Endothelial cell of umbilical vein (primary cell): ENCODE results near the gene PPIE. TPM values are rescaled to one million over a fixed set of nuclear protein-coding genes. Genes with fewer than 3 reads are reported as not detected.

ENCODE experiments used
- BruUV-seq: library from RNA; stranded (reverse); fragments of 400-500 nt; replicated peaks from 2 replicates; lab custom pipeline; 2021; lab: Mats Ljungman, UMichigan
- CTCF ChIA-PET: fragments of 300-600, 350-600 bp; sonication (Branson Sonifier 250); formaldehyde crosslinking; loops from one replicate; lab custom pipeline; 2021; ENCODE audit warnings: antibody characterized with exemption, inconsistent platforms; lab: Charles Lee
- POLR2A ChIA-PET: fragments of 300-600, 350-600 bp; sonication (Branson Sonifier 250); formaldehyde crosslinking; loops from one replicate; lab custom pipeline; 2021; ENCODE audit warnings: antibody characterized with exemption, inconsistent platforms; lab: Charles Lee
- DNase-seq: peaks from one replicate; pipeline ENCODE4 v3.0.0-alpha.2; 2011; ENCODE audit warnings: low read depth, low spot score
- FAIRE-seq: peaks from 2 replicates; lab custom pipeline; 2011; peaks lifted over from hg19 to GRCh38; lab: Jason Lieb, UNC
- H2AFZ ChIP-seq: 2 replicates; pipeline ENCODE4 v1.6.0; 2012; ENCODE audit warnings: low read depth, low read length, control low read depth, inconsistent platforms
- H3K27ac ChIP-seq: 2 replicates; pipeline ENCODE4 v1.5.1; 2011; ENCODE audit warnings: low read depth, mild to moderate bottlenecking, control low read depth, low read length, moderate library complexity; ENCODE audit not compliant: insufficient read depth
- H3K27me3 ChIP-seq, 2 experiments: 2 replicates each; pipeline versions ENCODE4 v1.6.0 to v1.6.1; 2011; ENCODE audit warnings: low read length in 2 of 2, mixed read lengths in 1 of 2; ENCODE audit not compliant: control insufficient read depth in 2 of 2, insufficient read depth in 2 of 2
- H3K36me3 ChIP-seq, 2 experiments: 2 replicates in 1 of 2; 3 replicates in 1 of 2; pipeline ENCODE4 v1.5.1; 2011; ENCODE audit warnings: low read length in 2 of 2, mild to moderate bottlenecking in 1 of 2, moderate library complexity in 1 of 2; ENCODE audit not compliant: control insufficient read depth in 2 of 2, insufficient read depth in 2 of 2; ENCODE audit errors: extremely low read depth in 1 of 2
- H3K4me1 ChIP-seq: 3 replicates; pipeline ENCODE4 v1.5.1; 2011; ENCODE audit warnings: mild to moderate bottlenecking, low read length; ENCODE audit not compliant: control insufficient read depth, insufficient read depth; ENCODE audit errors: extremely low read depth
- H3K4me2 ChIP-seq: 2 replicates; pipeline ENCODE4 v1.6.1; 2011; ENCODE audit warnings: low read length, control low read depth, mixed read lengths; ENCODE audit not compliant: insufficient read depth
- H3K4me3 ChIP-seq, 3 experiments: fragments of 200-600 bp in 1 of 3; sonication (generic), shearing (Covaris generic) in 1 of 3; replicated peaks in 1 of 3; 2 replicates each; pipeline ENCODE4 v1.5.1; 2011 to 2016; ENCODE audit warnings: control low read depth in 3 of 3, low read length in 3 of 3, mild to moderate bottlenecking in 2 of 3, inconsistent platforms in 1 of 3, low read depth in 1 of 3, moderate library complexity in 1 of 3; ENCODE audit not compliant: insufficient read depth in 1 of 3
- H3K79me2 ChIP-seq: 2 replicates; pipeline ENCODE4 v1.6.0; 2012; ENCODE audit warnings: low read length, inconsistent platforms; ENCODE audit not compliant: control insufficient read depth, insufficient read depth
- H3K9ac ChIP-seq: replicated peaks from 2 replicates; pipeline ENCODE3; 2011; ENCODE audit warnings: low read length, control low read depth; ENCODE audit not compliant: insufficient read depth; ENCODE audit errors: extremely low read depth
- H3K9me1 ChIP-seq: replicated peaks from 3 replicates; pipeline ENCODE4 v1.6.0; 2011; ENCODE audit warnings: mild to moderate bottlenecking, low read length; ENCODE audit not compliant: control insufficient read depth, insufficient read depth; ENCODE audit errors: extremely low read depth
- H3K9me3 ChIP-seq: replicated peaks from 2 replicates; pipeline ENCODE4 v1.5.1; 2012; ENCODE audit warnings: low read length, inconsistent platforms; ENCODE audit not compliant: control insufficient read depth, insufficient read depth
- H4K20me1 ChIP-seq: replicated peaks from 2 replicates; pipeline ENCODE3; 2011; ENCODE audit warnings: mild to moderate bottlenecking, low read length; ENCODE audit not compliant: control insufficient read depth, insufficient read depth; ENCODE audit errors: extremely low read depth
- CTCF ChIP-seq, 2 donors: IDR thresholded peaks; 1 replicate in 1 of 2; 2 replicates in 1 of 2; pipeline ENCODE4 v1.5.1; 2011; ENCODE audit warnings: low read length in 2 of 2, mild to moderate bottlenecking in 2 of 2, moderate library complexity in 2 of 2, control low read depth in 1 of 2, inconsistent platforms in 1 of 2, low read depth in 1 of 2; ENCODE audit not compliant: insufficient read depth in 1 of 2; ENCODE audit errors: extremely low read depth in 1 of 2
- EZH2 ChIP-seq: IDR thresholded peaks from 2 replicates; pipeline ENCODE4 v1.6.1; 2012; ENCODE audit warnings: borderline replicate concordance, low read depth, mild to moderate bottlenecking, moderate library complexity, low read length, inconsistent platforms; ENCODE audit not compliant: severe bottlenecking
- FOS ChIP-seq: IDR thresholded peaks from 2 replicates; pipeline ENCODE4 v1.6.1; 2011; ENCODE audit warnings: mild to moderate bottlenecking, low read length, moderate library complexity, borderline replicate concordance; ENCODE audit not compliant: insufficient read depth
- GATA2 ChIP-seq: IDR thresholded peaks from 2 replicates; pipeline ENCODE4 v1.7.0; 2011; ENCODE audit warnings: low read depth, mild to moderate bottlenecking, moderate library complexity, mixed read lengths, low read length; ENCODE audit not compliant: insufficient read length, insufficient read depth
- JUN ChIP-seq: IDR thresholded peaks from 2 replicates; pipeline ENCODE4 v1.6.1; 2011; ENCODE audit warnings: borderline replicate concordance, low read depth; ENCODE audit not compliant: insufficient read length, insufficient read depth
- MYC ChIP-seq: IDR thresholded peaks from one replicate; pipeline ENCODE4 v1.6.1; 2011; ENCODE audit warnings: mild to moderate bottlenecking, low read depth, low read length
- POLR2A ChIP-seq: IDR thresholded peaks from 2 replicates; pipeline ENCODE4 v1.6.1; 2012; ENCODE audit warnings: low read depth, mild to moderate bottlenecking, control low read depth, low read length
- POLR2AphosphoS5 ChIP-seq: IDR thresholded peaks from 2 replicates; pipeline ENCODE4 v1.6.1; 2012; ENCODE audit warnings: low read depth, mild to moderate bottlenecking, control low read depth, low read length, moderate library complexity; ENCODE audit not compliant: insufficient read depth
- dilution Hi-C: fragments of 300-500 bp; cut with MboI; formaldehyde crosslinking; loops from one replicate; pipeline ENCODE4 v1.15.0; 2019; ENCODE audit warnings: low sequenced_read_pairs; ENCODE audit not compliant: extremely low pct_ligation_motif_present
- intact Hi-C: fragments of 100-400 bp; cut with micrococcal nuclease; formaldehyde crosslinking; loops from one replicate; pipeline ENCODE4 v1.10.0; 2022
- polyA plus RNA-seq, 4 experiments: library from polyadenylated mRNA; depleted of rRNA in 3 of 4; stranded (reverse) in 3 of 4; unstranded in 1 of 4; fragments of >200 nt; gene quantifications; 2 replicates each; pipeline versions ENCODE4 v1.2.1 to v1.2.3, GENCODE V29; 2011 to 2012; ENCODE audit warnings: missing spikeins in 1 of 4
- total RNA-seq: library from RNA; stranded (reverse); gene quantifications from 2 replicates; pipeline ENCODE4 v1.2.3, GENCODE V29; 2021
- TF ChIP-seq, protein P1 (sequence below): IDR thresholded peaks from 2 replicates; pipeline ENCODE4 v1.6.1; 2011; ENCODE audit not compliant: insufficient read depth, insufficient read length

Gene PPIE
- total and polyA plus RNA-seq, 2 donors (not counting 3 experiments of a cell fraction or from before 2014, with no cell fraction given) = 44.4 to 74.9 TPM

DNA sequence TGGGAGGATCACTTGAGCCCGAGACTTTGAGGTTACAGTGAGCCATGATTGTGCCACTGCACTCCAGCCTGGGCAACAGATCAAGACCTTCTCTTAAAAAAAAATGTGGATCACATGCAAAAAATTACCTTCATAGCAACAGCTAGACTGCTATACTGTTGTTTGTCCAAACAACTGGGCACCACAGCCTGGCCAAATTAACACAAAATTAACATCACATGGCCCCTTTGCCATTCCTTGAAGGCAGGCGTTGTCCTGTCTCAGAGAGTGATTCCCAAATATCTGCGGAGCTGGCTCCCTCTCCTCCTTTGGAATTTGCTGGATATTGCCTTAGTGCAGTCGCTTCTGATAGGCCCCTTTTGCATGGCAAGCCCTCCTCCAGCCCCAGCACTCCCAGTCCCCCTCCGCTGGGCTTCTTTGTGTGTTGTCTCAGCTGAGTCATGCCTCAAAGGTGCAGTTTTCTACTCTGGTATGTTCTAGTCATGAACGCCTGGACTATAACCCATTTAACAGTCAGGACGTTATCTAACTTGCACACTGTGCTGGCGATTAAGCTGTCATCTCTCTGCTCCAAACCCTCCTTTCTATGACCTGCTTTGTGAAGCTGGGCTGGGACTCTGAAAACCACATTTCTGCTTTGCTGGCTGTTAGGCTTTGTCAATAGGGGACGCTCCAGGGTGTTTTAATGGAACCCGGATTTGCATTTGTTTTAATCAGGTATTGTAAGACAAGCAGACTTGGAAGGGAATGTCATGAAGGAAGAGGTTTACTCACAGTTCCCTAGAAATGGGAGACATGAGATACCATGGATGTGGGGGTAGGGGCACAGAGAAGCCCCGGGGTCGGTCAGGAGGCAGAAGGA is 27.3 kb upstream of the PPIE start:
- no peak overlapping the region for H3K27ac ChIP-seq
- DNase-seq (no peak), FAIRE-seq (no peak)
- no peaks in the 10 kb centered on the region for H3K79me2 ChIP-seq
- H3K9me3 ChIP-seq = no peaks in the 10 kb centered on the region
- BruUV-seq = no TSS peak
- H4K20me1 ChIP-seq = no peaks in the 10 kb centered on the region
- TF ChIP-seq FOS (no peak), JUN (no peak), EZH2 (no peak), GATA2 (no peak), POLR2AphosphoS5 (no peak), POLR2A (no peak), MYC (no peak), CTCF (IDR thresholded peaks at IDR 0.05; ENCODE audit: extremely low read depth in 1 of 2, insufficient read depth in 1 of 2, low read depth in 1 of 2, low read length in 2 of 2) (no peak)
- TF ChIP-seq, protein P1, sequence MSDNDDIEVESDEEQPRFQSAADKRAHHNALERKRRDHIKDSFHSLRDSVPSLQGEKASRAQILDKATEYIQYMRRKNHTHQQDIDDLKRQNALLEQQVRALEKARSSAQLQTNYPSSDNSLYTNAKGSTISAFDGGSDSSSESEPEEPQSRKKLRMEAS = no peak
- no peaks in the 10 kb centered on the region for H3K9me1 ChIP-seq
- ChIA-PET CTCF (interaction anchor here (0.5 to 1.3 kb wide), 8 partner anchors 10 to 960 kb away, joined by 3 to 5 read pairs (median 3); partner anchors contain the start of gene HPCAL4), POLR2A (no interaction called here)
- peaks cover 25 to 28% of the 10 kb centered on the region in 2 experiments for H3K27me3 ChIP-seq
- intact Hi-C loops (no loop called here), dilution Hi-C loops (no loop called here)
- no peak overlapping the region for H3K4me2 ChIP-seq
- H2AFZ ChIP-seq = no peak overlapping the region
- H3K36me3 ChIP-seq = no peaks in the 10 kb centered on the region
- no peaks in the 10 kb centered on the region for H3K4me1 ChIP-seq
- H3K9ac ChIP-seq = no peak overlapping the region
- no peak overlapping the region for H3K4me3 ChIP-seq
